ENCODE measurements around the gene EPHB2.

DNA sequence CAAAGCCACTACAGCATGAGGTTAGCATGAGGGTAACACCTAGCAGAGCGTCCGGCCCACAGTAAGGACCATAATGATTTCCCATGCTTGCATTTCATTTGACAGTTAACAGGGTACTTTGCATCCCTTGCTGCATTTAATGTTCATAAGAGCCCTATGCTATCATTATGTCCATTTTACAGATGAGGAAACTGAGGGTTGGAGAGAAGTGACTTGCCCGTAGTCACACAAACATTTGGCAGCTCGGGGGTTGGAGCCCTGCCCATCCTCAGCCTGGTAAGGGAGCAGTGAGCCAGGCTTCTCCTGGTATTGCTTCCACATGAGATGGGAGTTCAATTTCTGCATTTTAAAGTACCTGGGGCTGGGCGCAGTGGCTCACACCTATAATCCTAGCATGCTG is 16.5 kb upstream of the EPHB2 start:
- TF ChIP-seq, protein P1, sequence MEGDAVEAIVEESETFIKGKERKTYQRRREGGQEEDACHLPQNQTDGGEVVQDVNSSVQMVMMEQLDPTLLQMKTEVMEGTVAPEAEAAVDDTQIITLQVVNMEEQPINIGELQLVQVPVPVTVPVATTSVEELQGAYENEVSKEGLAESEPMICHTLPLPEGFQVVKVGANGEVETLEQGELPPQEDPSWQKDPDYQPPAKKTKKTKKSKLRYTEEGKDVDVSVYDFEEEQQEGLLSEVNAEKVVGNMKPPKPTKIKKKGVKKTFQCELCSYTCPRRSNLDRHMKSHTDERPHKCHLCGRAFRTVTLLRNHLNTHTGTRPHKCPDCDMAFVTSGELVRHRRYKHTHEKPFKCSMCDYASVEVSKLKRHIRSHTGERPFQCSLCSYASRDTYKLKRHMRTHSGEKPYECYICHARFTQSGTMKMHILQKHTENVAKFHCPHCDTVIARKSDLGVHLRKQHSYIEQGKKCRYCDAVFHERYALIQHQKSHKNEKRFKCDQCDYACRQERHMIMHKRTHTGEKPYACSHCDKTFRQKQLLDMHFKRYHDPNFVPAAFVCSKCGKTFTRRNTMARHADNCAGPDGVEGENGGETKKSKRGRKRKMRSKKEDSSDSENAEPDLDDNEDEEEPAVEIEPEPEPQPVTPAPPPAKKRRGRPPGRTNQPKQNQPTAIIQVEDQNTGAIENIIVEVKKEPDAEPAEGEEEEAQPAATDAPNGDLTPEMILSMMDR (IDR thresholded peaks at IDR 0.05) = no peak
- TF ChIP-seq POLR2AphosphoS5 (IDR thresholded peaks at IDR 0.05; ENCODE audit: insufficient read depth in 1 of 2, low read depth in 1 of 2) = no peak
- no peak for TF ChIP-seq POLR2A (IDR thresholded peaks at IDR 0.05)

Data from vagina (tissue), 2 donors.